Activated CD4-positive, alpha-beta T cell treated with anti-CD3 and anti-CD28 coated beads, Interleukin-2, amount 10 ng/mL, durations not matched to agents 7 days and 5 days (primary cell): ENCODE measurements around the gene GJD2. TPM values are rescaled to one million over a fixed set of nuclear protein-coding genes. Genes with fewer than 3 reads are reported as not detected.

ENCODE experiments used
- CTCF ChIA-PET: fragments of 350-600 bp; sonication (Branson Sonifier 250); formaldehyde crosslinking; loops from one replicate; lab custom pipeline; 2021; ENCODE audit warnings: antibody characterized with exemption; lab: Charles Lee
- POLR2A ChIA-PET: fragments of 350-600 bp; sonication (Branson Sonifier 250); formaldehyde crosslinking; loops from one replicate; lab custom pipeline; 2021; ENCODE audit warnings: antibody characterized with exemption; lab: Charles Lee
- DNase-seq: peaks from one replicate; pipeline ENCODE4 v3.0.0-alpha.2; 2020
- H3K27ac Mint-ChIP-seq: one replicate; pipeline ENCODE4 v1.8.0; 2021; ENCODE audit warnings: mild to moderate bottlenecking, moderate library complexity, mixed read lengths
- H3K27me3 Mint-ChIP-seq: one replicate; pipeline ENCODE4 v1.8.0; 2021; ENCODE audit warnings: mixed read lengths
- H3K36me3 Mint-ChIP-seq: one replicate; pipeline ENCODE4 v1.8.0; 2021; ENCODE audit warnings: low read depth, mixed read lengths
- H3K4me1 Mint-ChIP-seq: one replicate; pipeline ENCODE4 v1.8.0; 2021; ENCODE audit warnings: mixed read lengths
- H3K4me3 Mint-ChIP-seq: one replicate; pipeline ENCODE4 v1.8.0; 2021; ENCODE audit warnings: mild to moderate bottlenecking, moderate library complexity, mixed read lengths
- H3K9me3 Mint-ChIP-seq: one replicate; pipeline ENCODE4 v1.8.0; 2021; ENCODE audit warnings: mixed read lengths
- total RNA-seq, 2 experiments: library from RNA; stranded (reverse); gene quantifications; one replicate each; pipeline ENCODE4 v1.2.3, GENCODE V29; 2021

GJD2 gene
- total RNA-seq, 2 experiments from 2014 or later = not detected

- Mint-ChIP-seq H3K4me3 (no peak overlapping the region), H3K9me3 (no peaks in the 10 kb centered on the region), H3K27ac (no peak overlapping the region), H3K4me1 (no peaks in the 10 kb centered on the region), H3K27me3 (peaks cover 42% of the 10 kb centered on the region), H3K36me3 (no peaks in the 10 kb centered on the region)
- CTCF ChIA-PET = no interaction called here
- no peak for DNase-seq
- POLR2A ChIA-PET = no interaction called here
These were observed 6.1 kb upstream of the GJD2 start for GRCh38 chr15:34760909-34761308.

GRCh38 chr15:34759992-34760391 is 5.2 kb upstream of the GJD2 start:
- Mint-ChIP-seq H3K27me3 (peaks cover 50% of the 10 kb centered on the region), H3K36me3 (no peaks in the 10 kb centered on the region), H3K4me3 (no peak overlapping the region), H3K4me1 (peaks cover 2% of the 10 kb centered on the region), H3K9me3 (no peaks in the 10 kb centered on the region), H3K27ac (no peak overlapping the region)
- ChIA-PET POLR2A (no interaction called here), CTCF (no interaction called here)
- DNase-seq = no peak

GRCh38 chr15:34759347-34759746 is 4.5 kb upstream of the GJD2 start:
- POLR2A ChIA-PET = no interaction called here
- CTCF ChIA-PET = no interaction called here
- no peak overlapping the region for H3K27ac Mint-ChIP-seq
- peaks cover 2% of the 10 kb centered on the region for H3K4me1 Mint-ChIP-seq
- H3K36me3 Mint-ChIP-seq = no peaks in the 10 kb centered on the region
- no peak overlapping the region for H3K4me3 Mint-ChIP-seq
- H3K27me3 Mint-ChIP-seq = peaks cover 50% of the 10 kb centered on the region
- no peak for DNase-seq
- no peaks in the 10 kb centered on the region for H3K9me3 Mint-ChIP-seq

- ChIA-PET POLR2A (no interaction called here), CTCF (no interaction called here)
- Mint-ChIP-seq H3K4me1 (peaks cover 7% of the 10 kb centered on the region), H3K27ac (no peak overlapping the region), H3K4me3 (no peak overlapping the region), H3K36me3 (no peaks in the 10 kb centered on the region), H3K9me3 (no peaks in the 10 kb centered on the region), H3K27me3 (peaks cover 65% of the 10 kb centered on the region)
- DNase-seq = no peak
These were observed 2.5 kb upstream of the GJD2 start for GRCh38 chr15:34757262-34757661.

- Mint-ChIP-seq H3K9me3 (no peaks in the 10 kb centered on the region), H3K27me3 (peaks cover 70% of the 10 kb centered on the region), H3K36me3 (no peaks in the 10 kb centered on the region), H3K27ac (no peak overlapping the region), H3K4me1 (peaks cover 7% of the 10 kb centered on the region), H3K4me3 (no peak overlapping the region)
- no peak for DNase-seq
- POLR2A ChIA-PET = no interaction called here
- CTCF ChIA-PET = no interaction called here
These were observed 598 bp upstream of the GJD2 start for GRCh38 chr15:34755419-34755773.

GRCh38 chr15:34754171-34754601 is 612 bp downstream of the GJD2 start:
- Mint-ChIP-seq H3K4me3 (no peak overlapping the region), H3K4me1 (peaks cover 7% of the 10 kb centered on the region), H3K27me3 (peaks cover 66% of the 10 kb centered on the region), H3K9me3 (no peaks in the 10 kb centered on the region), H3K36me3 (no peaks in the 10 kb centered on the region), H3K27ac (no peak overlapping the region)
- DNase-seq = no peak
- ChIA-PET CTCF (interaction anchor here (0.6 kb wide), 1 partner anchor 17 kb away, joined by 5 read pairs; no protein-coding TSS in a partner anchor), POLR2A (no interaction called here)

- peaks cover 7% of the 10 kb centered on the region for H3K4me1 Mint-ChIP-seq
- CTCF ChIA-PET = no interaction called here
- H3K27me3 Mint-ChIP-seq = peaks cover 63% of the 10 kb centered on the region
These were observed 1.4 kb downstream of the GJD2 start for GRCh38 chr15:34753236-34753894.

GRCh38 chr15:34749691-34750090 is 5.1 kb downstream of the GJD2 start:
- CTCF ChIA-PET = no interaction called here

More at GRCh38 chr15:34753236-34753894, 1.4 kb downstream of the GJD2 start:
- POLR2A ChIA-PET = no interaction called here
- no peak overlapping the region for H3K4me3 Mint-ChIP-seq
- DNase-seq = no peak
- H3K27ac Mint-ChIP-seq = no peak overlapping the region
- H3K9me3 Mint-ChIP-seq = no peaks in the 10 kb centered on the region
- no peaks in the 10 kb centered on the region for H3K36me3 Mint-ChIP-seq

GRCh38 chr15:34739346-34739745 is 15.5 kb downstream of the GJD2 start:
- no peak overlapping the region for H3K4me3 Mint-ChIP-seq
- H3K27me3 Mint-ChIP-seq = peaks cover 7% of the 10 kb centered on the region
- ChIA-PET CTCF (interaction anchor here (0.6 kb wide), 1 partner anchor 1896 kb away, joined by 3 read pairs; no protein-coding TSS in a partner anchor), POLR2A (no interaction called here)
- no peaks in the 10 kb centered on the region for H3K36me3 Mint-ChIP-seq
- H3K27ac Mint-ChIP-seq = no peak overlapping the region
- H3K4me1 Mint-ChIP-seq = no peaks in the 10 kb centered on the region
- H3K9me3 Mint-ChIP-seq = no peaks in the 10 kb centered on the region
- DNase-seq = no peak

More at GRCh38 chr15:34749691-34750090, 5.1 kb downstream of the GJD2 start:
- Mint-ChIP-seq H3K27ac (no peak overlapping the region), H3K4me3 (no peak overlapping the region), H3K36me3 (no peaks in the 10 kb centered on the region), H3K27me3 (peaks cover 35% of the 10 kb centered on the region), H3K9me3 (no peaks in the 10 kb centered on the region), H3K4me1 (peaks cover 5% of the 10 kb centered on the region)
- no peak for DNase-seq
- POLR2A ChIA-PET = no interaction called here

GRCh38 chr15:34738002-34738401 is 16.8 kb downstream of the GJD2 start:
- POLR2A ChIA-PET = interaction anchor here (0.6 kb wide), 1 partner anchor 665 kb away, joined by 3 read pairs; no protein-coding TSS in a partner anchor
- CTCF ChIA-PET = no interaction called here
- no peaks in the 10 kb centered on the region for H3K9me3 Mint-ChIP-seq
- DNase-seq = no peak
- peaks cover 7% of the 10 kb centered on the region for H3K27me3 Mint-ChIP-seq
- H3K36me3 Mint-ChIP-seq = no peaks in the 10 kb centered on the region
- H3K4me1 Mint-ChIP-seq = no peaks in the 10 kb centered on the region
- no peak overlapping the region for H3K4me3 Mint-ChIP-seq
- no peak overlapping the region for H3K27ac Mint-ChIP-seq

- Mint-ChIP-seq H3K36me3 (no peaks in the 10 kb centered on the region), H3K4me3 (no peak overlapping the region), H3K9me3 (no peaks in the 10 kb centered on the region), H3K27me3 (peaks cover 7% of the 10 kb centered on the region), H3K27ac (no peak overlapping the region), H3K4me1 (no peaks in the 10 kb centered on the region)
- DNase-seq = no peak
- ChIA-PET POLR2A (interaction anchor here (0.6 kb wide), 1 partner anchor 664 kb away, joined by 3 read pairs; no protein-coding TSS in a partner anchor), CTCF (interaction anchor here (0.6 kb wide), 1 partner anchor 17 kb away, joined by 5 read pairs; no protein-coding TSS in a partner anchor)
These were observed 17.3 kb downstream of the GJD2 start for GRCh38 chr15:34737477-34737876.

GRCh38 chr15:34734303-34734702 is 20.5 kb downstream of the GJD2 start:
- no peaks in the 10 kb centered on the region for H3K9me3 Mint-ChIP-seq
- peaks cover under 1% of the 10 kb centered on the region for H3K27me3 Mint-ChIP-seq
- peaks cover 3% of the 10 kb centered on the region for H3K4me1 Mint-ChIP-seq
- POLR2A ChIA-PET = no interaction called here
- CTCF ChIA-PET = no interaction called here
- DNase-seq = no peak
- H3K27ac Mint-ChIP-seq = no peak overlapping the region
- H3K4me3 Mint-ChIP-seq = no peak overlapping the region
- no peaks in the 10 kb centered on the region for H3K36me3 Mint-ChIP-seq

- peaks cover 3% of the 10 kb centered on the region for H3K4me1 Mint-ChIP-seq
- no peaks in the 10 kb centered on the region for H3K36me3 Mint-ChIP-seq
- DNase-seq = no peak
- ChIA-PET CTCF (no interaction called here), POLR2A (no interaction called here)
- H3K9me3 Mint-ChIP-seq = no peaks in the 10 kb centered on the region
- no peak overlapping the region for H3K4me3 Mint-ChIP-seq
- no peak overlapping the region for H3K27ac Mint-ChIP-seq
- peaks cover 3% of the 10 kb centered on the region for H3K27me3 Mint-ChIP-seq
These were observed 21.2 kb downstream of the GJD2 start for GRCh38 chr15:34733621-34734020.
